Panc1 (cell line): ENCODE data around the gene LKAAEAR1. TPM values are rescaled to one million over a fixed set of nuclear protein-coding genes. Genes with fewer than 3 reads are reported as not detected.

Experiments
- ATAC-seq: fragments of 200-7000 bp; cut with Tn5 transposase; 2 replicates; pipeline ENCODE4 v1.9.1; 2020; ENCODE audit warnings: mild to moderate bottlenecking, moderate library complexity
- BruUV-seq: library from RNA; stranded (reverse); fragments of 400-500 nt; replicated peaks from 2 replicates; lab custom pipeline; 2021; lab: Mats Ljungman, UMichigan
- CTCF ChIA-PET: fragments of 300-600 bp; sonication (Branson Sonifier 250); formaldehyde crosslinking; loops from one replicate; lab custom pipeline; 2022; ENCODE audit warnings: antibody characterized with exemption; lab: Charles Lee
- POLR2A ChIA-PET: fragments of 300-600 bp; sonication (Branson Sonifier 250); formaldehyde crosslinking; loops from one replicate; lab custom pipeline; 2022; ENCODE audit warnings: antibody characterized with exemption; lab: Charles Lee
- DNase-seq: peaks from one replicate; pipeline ENCODE4 v3.0.0-alpha.2; 2010; ENCODE audit warnings: low read depth, low spot score
- H3K27ac ChIP-seq: 2 replicates; pipeline ENCODE4 v1.5.1; 2011; ENCODE audit warnings: mild to moderate bottlenecking, low read length, inconsistent platforms
- H3K27me3 ChIP-seq: fragments of 200-500 bp; sonication (Bioruptor generic); 2 replicates; pipeline ENCODE4 v1.6.0; 2014; ENCODE audit warnings: low read length, inconsistent platforms; ENCODE audit not compliant: control insufficient read depth, insufficient read depth
- H3K36me3 ChIP-seq: fragments of 200-500 bp; sonication (Bioruptor generic); 2 replicates; pipeline ENCODE4 v1.5.1; 2014; ENCODE audit warnings: inconsistent platforms, mild to moderate bottlenecking, low read length, moderate library complexity; ENCODE audit not compliant: control insufficient read depth, insufficient read depth
- H3K4me1 ChIP-seq: 2 replicates; pipeline ENCODE4 v1.5.1; 2011; ENCODE audit warnings: inconsistent platforms, mild to moderate bottlenecking, low read length, moderate library complexity; ENCODE audit not compliant: control insufficient read depth, insufficient read depth
- H3K4me3 ChIP-seq, 2 experiments: 2 replicates each; pipeline ENCODE4 v1.5.1; 2011 to 2012; ENCODE audit warnings: low read depth in 2 of 2, low read length in 2 of 2, mild to moderate bottlenecking in 2 of 2, inconsistent platforms in 1 of 2, moderate library complexity in 1 of 2
- H3K9me3 ChIP-seq: fragments of 200-500 bp; sonication (Bioruptor generic); 2 replicates; pipeline ENCODE4 v1.5.1; 2014; ENCODE audit warnings: low read depth, mild to moderate bottlenecking, inconsistent platforms, low read length, moderate library complexity; ENCODE audit not compliant: control insufficient read depth, insufficient read depth
- POLR2AphosphoS5 ChIP-seq: IDR thresholded peaks from 2 replicates; pipeline ENCODE4 v1.6.1; 2012; ENCODE audit warnings: mild to moderate bottlenecking, low read depth, low read length, moderate library complexity
- SIN3A ChIP-seq: IDR thresholded peaks from 2 replicates; pipeline ENCODE4 v1.6.1; 2012; ENCODE audit warnings: low read depth, mild to moderate bottlenecking, low read length, moderate library complexity, borderline replicate concordance; ENCODE audit not compliant: insufficient read depth
- TCF7L2 ChIP-seq: IDR thresholded peaks from 2 replicates; pipeline ENCODE4 v1.6.1; 2011; ENCODE audit warnings: mild to moderate bottlenecking, low read depth, low read length, inconsistent platforms
- in situ Hi-C: cut with HindIII; loops from 2 replicates; pipeline ENCODE4 v1.10.0; 2016; ENCODE audit warnings: low sequenced_read_pairs, low pct_unique_long_range_greater_than_20kb
- intact Hi-C: fragments of 100-400 bp; cut with micrococcal nuclease; formaldehyde crosslinking; loops from one replicate; pipeline ENCODE4 v1.10.0; 2022; ENCODE audit not compliant: unreplicated experiment
- total RNA-seq: library from RNA; stranded (reverse); gene quantifications from one replicate; pipeline ENCODE4 v1.2.1, GENCODE V29; 2021; ENCODE audit not compliant: unreplicated experiment
- TF ChIP-seq, protein P1 (sequence below): fragments of 450-650 bp; IDR thresholded peaks from 2 replicates; pipeline ENCODE4 v1.5.1; 2017; ENCODE audit warnings: mild to moderate bottlenecking
- TF ChIP-seq, protein P2 (sequence below), 2 experiments: IDR thresholded peaks; 2 replicates each; pipeline ENCODE4 v1.6.1; 2011 to 2012; ENCODE audit warnings: low read depth in 2 of 2, control low read depth in 1 of 2, low read length in 1 of 2, mild to moderate bottlenecking in 1 of 2, moderate library complexity in 1 of 2; ENCODE audit not compliant: insufficient read depth in 1 of 2

LKAAEAR1 gene
- total RNA-seq, 1 experiment from 2014 or later = 0.67 TPM

DNA sequence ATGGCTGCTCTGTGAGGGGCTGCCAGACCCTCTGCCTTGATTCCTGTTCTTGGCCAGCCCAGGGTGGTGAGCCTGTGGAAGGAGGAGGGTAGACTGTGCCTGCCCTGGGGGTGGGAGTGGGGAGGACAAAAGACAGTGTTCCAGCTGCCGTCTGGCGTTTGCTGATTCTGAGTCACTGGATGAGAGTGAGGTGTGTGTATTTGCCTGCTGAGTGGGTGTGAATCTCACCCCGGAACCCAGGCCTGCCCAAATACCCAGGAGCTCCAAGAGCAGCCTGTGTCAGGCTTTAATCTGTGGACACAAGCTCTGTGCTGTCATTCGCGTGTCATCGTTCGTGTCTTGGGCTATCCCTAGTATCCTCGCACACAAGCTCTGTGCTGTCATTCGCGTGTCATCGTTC lies 2.6 kb upstream of the LKAAEAR1 start:
- POLR2A ChIA-PET = no interaction called here
- H3K27ac ChIP-seq = no peak overlapping the region
- CTCF ChIA-PET = interaction anchor here (1.1 kb wide), 1 partner anchor 16 kb away, joined by 3 read pairs; no protein-coding TSS in a partner anchor
- ATAC-seq (no peak), DNase-seq (no peak)
- H3K36me3 ChIP-seq = no peaks in the 10 kb centered on the region
- H3K4me3 ChIP-seq = no peak overlapping the region
- H3K9me3 ChIP-seq = no peaks in the 10 kb centered on the region
- H3K4me1 ChIP-seq = peaks cover 5% of the 10 kb centered on the region
- in situ Hi-C loops (no loop called here), intact Hi-C loops (no loop called here)
- no peaks in the 10 kb centered on the region for H3K27me3 ChIP-seq
- TF ChIP-seq SIN3A = no peak
- TF ChIP-seq POLR2AphosphoS5 = no peak
- TF ChIP-seq, protein P1, sequence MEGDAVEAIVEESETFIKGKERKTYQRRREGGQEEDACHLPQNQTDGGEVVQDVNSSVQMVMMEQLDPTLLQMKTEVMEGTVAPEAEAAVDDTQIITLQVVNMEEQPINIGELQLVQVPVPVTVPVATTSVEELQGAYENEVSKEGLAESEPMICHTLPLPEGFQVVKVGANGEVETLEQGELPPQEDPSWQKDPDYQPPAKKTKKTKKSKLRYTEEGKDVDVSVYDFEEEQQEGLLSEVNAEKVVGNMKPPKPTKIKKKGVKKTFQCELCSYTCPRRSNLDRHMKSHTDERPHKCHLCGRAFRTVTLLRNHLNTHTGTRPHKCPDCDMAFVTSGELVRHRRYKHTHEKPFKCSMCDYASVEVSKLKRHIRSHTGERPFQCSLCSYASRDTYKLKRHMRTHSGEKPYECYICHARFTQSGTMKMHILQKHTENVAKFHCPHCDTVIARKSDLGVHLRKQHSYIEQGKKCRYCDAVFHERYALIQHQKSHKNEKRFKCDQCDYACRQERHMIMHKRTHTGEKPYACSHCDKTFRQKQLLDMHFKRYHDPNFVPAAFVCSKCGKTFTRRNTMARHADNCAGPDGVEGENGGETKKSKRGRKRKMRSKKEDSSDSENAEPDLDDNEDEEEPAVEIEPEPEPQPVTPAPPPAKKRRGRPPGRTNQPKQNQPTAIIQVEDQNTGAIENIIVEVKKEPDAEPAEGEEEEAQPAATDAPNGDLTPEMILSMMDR = no peak
- TF ChIP-seq TCF7L2 = no peak
- TF ChIP-seq, protein P2, sequence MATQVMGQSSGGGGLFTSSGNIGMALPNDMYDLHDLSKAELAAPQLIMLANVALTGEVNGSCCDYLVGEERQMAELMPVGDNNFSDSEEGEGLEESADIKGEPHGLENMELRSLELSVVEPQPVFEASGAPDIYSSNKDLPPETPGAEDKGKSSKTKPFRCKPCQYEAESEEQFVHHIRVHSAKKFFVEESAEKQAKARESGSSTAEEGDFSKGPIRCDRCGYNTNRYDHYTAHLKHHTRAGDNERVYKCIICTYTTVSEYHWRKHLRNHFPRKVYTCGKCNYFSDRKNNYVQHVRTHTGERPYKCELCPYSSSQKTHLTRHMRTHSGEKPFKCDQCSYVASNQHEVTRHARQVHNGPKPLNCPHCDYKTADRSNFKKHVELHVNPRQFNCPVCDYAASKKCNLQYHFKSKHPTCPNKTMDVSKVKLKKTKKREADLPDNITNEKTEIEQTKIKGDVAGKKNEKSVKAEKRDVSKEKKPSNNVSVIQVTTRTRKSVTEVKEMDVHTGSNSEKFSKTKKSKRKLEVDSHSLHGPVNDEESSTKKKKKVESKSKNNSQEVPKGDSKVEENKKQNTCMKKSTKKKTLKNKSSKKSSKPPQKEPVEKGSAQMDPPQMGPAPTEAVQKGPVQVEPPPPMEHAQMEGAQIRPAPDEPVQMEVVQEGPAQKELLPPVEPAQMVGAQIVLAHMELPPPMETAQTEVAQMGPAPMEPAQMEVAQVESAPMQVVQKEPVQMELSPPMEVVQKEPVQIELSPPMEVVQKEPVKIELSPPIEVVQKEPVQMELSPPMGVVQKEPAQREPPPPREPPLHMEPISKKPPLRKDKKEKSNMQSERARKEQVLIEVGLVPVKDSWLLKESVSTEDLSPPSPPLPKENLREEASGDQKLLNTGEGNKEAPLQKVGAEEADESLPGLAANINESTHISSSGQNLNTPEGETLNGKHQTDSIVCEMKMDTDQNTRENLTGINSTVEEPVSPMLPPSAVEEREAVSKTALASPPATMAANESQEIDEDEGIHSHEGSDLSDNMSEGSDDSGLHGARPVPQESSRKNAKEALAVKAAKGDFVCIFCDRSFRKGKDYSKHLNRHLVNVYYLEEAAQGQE (IDR thresholded peaks at IDR 0.05; ENCODE audit: insufficient read depth in 1 of 2, low read depth in 2 of 2, low read length in 1 of 2) = no peak
- BruUV-seq = no TSS peak

DNA sequence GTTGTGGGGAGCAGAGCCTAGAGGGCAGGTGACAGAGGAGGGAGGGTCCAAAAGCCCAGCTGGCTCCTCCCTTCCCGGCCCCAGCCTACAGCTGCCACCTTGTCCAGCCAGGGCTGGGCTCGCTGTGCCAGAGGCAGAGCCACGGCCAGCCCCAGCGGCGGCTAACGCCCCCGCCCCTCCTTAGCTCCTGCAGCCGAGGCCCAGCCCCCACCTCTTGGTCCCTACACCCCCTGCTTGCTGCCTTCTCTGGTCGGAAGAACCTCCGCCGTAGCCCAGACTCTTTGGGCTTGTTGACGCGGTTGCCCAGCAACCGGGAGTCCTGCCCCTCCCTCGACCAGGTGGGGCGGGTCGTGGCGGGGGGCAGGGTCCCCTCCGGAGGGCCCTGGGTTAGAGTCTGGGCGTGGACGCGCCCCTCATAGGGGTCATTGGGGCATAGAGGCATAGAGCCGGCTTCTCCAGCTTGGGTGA lies 521 bp upstream of the LKAAEAR1 start:
- no peaks in the 10 kb centered on the region for H3K27me3 ChIP-seq
- BruUV-seq = no TSS peak
- in situ Hi-C loops = no loop called here
- intact Hi-C loops = no loop called here
- H3K4me1 ChIP-seq = peaks cover 11% of the 10 kb centered on the region
- POLR2A ChIA-PET = no interaction called here
- CTCF ChIA-PET = interaction anchor here (0.7 to 1.9 kb wide), 2 partner anchors 22 to 35 kb away, joined by 3 to 6 read pairs; no protein-coding TSS in a partner anchor
- H3K27ac ChIP-seq = no peak overlapping the region
- DNase-seq (no peak), ATAC-seq (no peak)
- H3K9me3 ChIP-seq = no peaks in the 10 kb centered on the region
- H3K36me3 ChIP-seq = no peaks in the 10 kb centered on the region
- no peak for TF ChIP-seq POLR2AphosphoS5
- TF ChIP-seq, protein P2 (IDR thresholded peaks at IDR 0.05; ENCODE audit: insufficient read depth in 1 of 2, low read depth in 2 of 2, low read length in 1 of 2) = no peak
- H3K4me3 ChIP-seq = no peak overlapping the region
